Astrocyte (in vitro differentiated cells and primary cell): ENCODE measurements around the gene COA7. TPM values are rescaled to one million over a fixed set of nuclear protein-coding genes. Genes with fewer than 3 reads are reported as not detected.

Source experiments
- DNase-seq: peaks from one replicate; pipeline ENCODE4 v3.0.0-alpha.2; 2010; ENCODE audit warnings: low read depth
- FAIRE-seq: peaks from 2 replicates; lab custom pipeline; 2011; peaks lifted over from hg19 to GRCh38; lab: Jason Lieb, UNC
- H2AFZ ChIP-seq: 2 replicates; pipeline ENCODE4 v1.6.0; 2012; ENCODE audit warnings: low read depth, low read length, inconsistent platforms
- H3K27ac ChIP-seq: 2 replicates; pipeline ENCODE4 v1.5.1; 2011; ENCODE audit warnings: low read depth, low read length, inconsistent platforms
- H3K27me3 ChIP-seq: 2 replicates; pipeline ENCODE4 v1.6.0; 2011; ENCODE audit warnings: low read length, inconsistent platforms; ENCODE audit not compliant: insufficient read depth
- H3K36me3 ChIP-seq: 2 replicates; pipeline ENCODE4 v1.5.1; 2011; ENCODE audit warnings: low read length, inconsistent platforms; ENCODE audit not compliant: insufficient read depth
- H3K4me1 ChIP-seq: 2 replicates; pipeline ENCODE4 v1.5.1; 2011; ENCODE audit warnings: low read length, inconsistent platforms; ENCODE audit not compliant: insufficient read depth
- H3K4me2 ChIP-seq: 2 replicates; pipeline ENCODE4 v1.6.0; 2012; ENCODE audit warnings: low read length, inconsistent platforms
- H3K4me3 ChIP-seq: 2 replicates; pipeline ENCODE4 v1.5.1; 2011; ENCODE audit warnings: low read depth, mild to moderate bottlenecking, low read length, inconsistent platforms; ENCODE audit not compliant: insufficient read depth
- H3K79me2 ChIP-seq: 2 replicates; pipeline ENCODE4 v1.6.0; 2012; ENCODE audit warnings: mild to moderate bottlenecking, low read length, inconsistent platforms; ENCODE audit not compliant: insufficient read depth
- H3K9ac ChIP-seq: 2 replicates; pipeline ENCODE4 v1.6.0; 2012; ENCODE audit warnings: mild to moderate bottlenecking, low read length, inconsistent platforms
- H3K9me3 ChIP-seq: 2 replicates; pipeline ENCODE4 v1.5.1; 2012; ENCODE audit warnings: low read depth, mild to moderate bottlenecking, low read length, inconsistent platforms; ENCODE audit not compliant: insufficient read depth
- H4K20me1 ChIP-seq: 2 replicates; pipeline ENCODE4 v1.6.0; 2012; ENCODE audit warnings: low read length, inconsistent platforms; ENCODE audit not compliant: insufficient read depth
- H3K27ac Mint-ChIP-seq: one replicate; pipeline ENCODE4 v1.8.0; 2021; ENCODE audit warnings: mild to moderate bottlenecking, mixed read lengths; ENCODE audit not compliant: unreplicated experiment
- H3K27me3 Mint-ChIP-seq: one replicate; pipeline ENCODE4 v1.8.0; 2021; ENCODE audit warnings: low read depth, mixed read lengths; ENCODE audit not compliant: unreplicated experiment
- H3K36me3 Mint-ChIP-seq: one replicate; pipeline ENCODE4 v1.8.0; 2021; ENCODE audit warnings: low read depth, mixed read lengths; ENCODE audit not compliant: unreplicated experiment
- H3K4me1 Mint-ChIP-seq: one replicate; pipeline ENCODE4 v1.8.0; 2021; ENCODE audit warnings: low read depth, mixed read lengths; ENCODE audit not compliant: unreplicated experiment
- H3K4me3 Mint-ChIP-seq: one replicate; pipeline ENCODE4 v1.8.0; 2021; ENCODE audit warnings: mild to moderate bottlenecking, moderate library complexity, mixed read lengths; ENCODE audit not compliant: unreplicated experiment
- H3K9me3 Mint-ChIP-seq: one replicate; pipeline ENCODE4 v1.8.0; 2021; ENCODE audit warnings: mild to moderate bottlenecking, mixed read lengths; ENCODE audit not compliant: unreplicated experiment
- EZH2 ChIP-seq: IDR thresholded peaks from 2 replicates; pipeline ENCODE4 v1.6.1; 2012; ENCODE audit warnings: mild to moderate bottlenecking, low read length, inconsistent platforms; ENCODE audit not compliant: insufficient read depth
- total RNA-seq: library from RNA; stranded (reverse); gene quantifications from 2 replicates; pipeline ENCODE4 v1.2.1, GENCODE V29; 2021
- TF ChIP-seq, protein P1 (sequence below): IDR thresholded peaks from 2 replicates; pipeline ENCODE4 v1.5.1; 2011; ENCODE audit warnings: low read depth, mild to moderate bottlenecking, inconsistent platforms, low read length, moderate library complexity; ENCODE audit not compliant: insufficient read depth

Gene COA7
- total RNA-seq, 1 donor from 2014 or later, result 18.4 TPM

GRCh38 chr1:52640697-52641096, 57.5 kb downstream of the COA7 start:
- no peak overlapping the region for H3K9ac ChIP-seq
- H3K4me1 ChIP-seq, result no peaks in the 10 kb centered on the region

DNA sequence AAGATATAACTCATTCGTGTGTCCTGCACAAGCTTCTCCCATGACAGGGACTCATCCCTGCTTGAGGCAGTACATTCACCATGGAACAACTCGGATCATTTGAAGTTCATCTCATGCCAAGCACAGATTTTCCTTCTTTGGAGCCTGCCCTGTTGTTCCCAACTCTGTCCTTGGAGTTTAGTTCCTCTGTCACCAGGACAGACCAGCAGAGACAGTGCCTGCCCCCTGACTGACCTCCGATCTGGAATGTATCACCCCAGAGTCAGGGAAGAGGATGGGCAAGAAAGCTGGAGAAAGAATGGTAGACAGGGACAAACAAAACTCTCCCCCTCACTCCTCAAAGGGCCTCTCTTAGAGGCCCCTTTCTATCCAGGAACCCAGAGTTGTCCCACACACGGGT, 60.2 kb downstream of the COA7 start:
- no peaks in the 10 kb centered on the region for H4K20me1 ChIP-seq
- Mint-ChIP-seq H3K9me3 (peaks cover 9% of the 10 kb centered on the region), H3K27me3 (peaks cover 32% of the 10 kb centered on the region), H3K36me3 (no peaks in the 10 kb centered on the region), H3K27ac (no peak overlapping the region), H3K4me3 (no peak overlapping the region), H3K4me1 (peaks cover 11% of the 10 kb centered on the region)
- H3K4me3 ChIP-seq, result no peak overlapping the region
- no peaks in the 10 kb centered on the region for H3K4me1 ChIP-seq
- H3K36me3 ChIP-seq, result no peaks in the 10 kb centered on the region
- no peak for FAIRE-seq
- H3K79me2 ChIP-seq, result no peaks in the 10 kb centered on the region
- no peak overlapping the region for H2AFZ ChIP-seq
- DNase-seq, result no peak
- H3K9ac ChIP-seq, result no peak overlapping the region
- no peak overlapping the region for H3K27ac ChIP-seq
- no peak overlapping the region for H3K4me2 ChIP-seq
- peaks cover 18% of the 10 kb centered on the region for H3K27me3 ChIP-seq
- H3K9me3 ChIP-seq, result no peaks in the 10 kb centered on the region
- no peak for TF ChIP-seq EZH2
- TF ChIP-seq, protein P1, sequence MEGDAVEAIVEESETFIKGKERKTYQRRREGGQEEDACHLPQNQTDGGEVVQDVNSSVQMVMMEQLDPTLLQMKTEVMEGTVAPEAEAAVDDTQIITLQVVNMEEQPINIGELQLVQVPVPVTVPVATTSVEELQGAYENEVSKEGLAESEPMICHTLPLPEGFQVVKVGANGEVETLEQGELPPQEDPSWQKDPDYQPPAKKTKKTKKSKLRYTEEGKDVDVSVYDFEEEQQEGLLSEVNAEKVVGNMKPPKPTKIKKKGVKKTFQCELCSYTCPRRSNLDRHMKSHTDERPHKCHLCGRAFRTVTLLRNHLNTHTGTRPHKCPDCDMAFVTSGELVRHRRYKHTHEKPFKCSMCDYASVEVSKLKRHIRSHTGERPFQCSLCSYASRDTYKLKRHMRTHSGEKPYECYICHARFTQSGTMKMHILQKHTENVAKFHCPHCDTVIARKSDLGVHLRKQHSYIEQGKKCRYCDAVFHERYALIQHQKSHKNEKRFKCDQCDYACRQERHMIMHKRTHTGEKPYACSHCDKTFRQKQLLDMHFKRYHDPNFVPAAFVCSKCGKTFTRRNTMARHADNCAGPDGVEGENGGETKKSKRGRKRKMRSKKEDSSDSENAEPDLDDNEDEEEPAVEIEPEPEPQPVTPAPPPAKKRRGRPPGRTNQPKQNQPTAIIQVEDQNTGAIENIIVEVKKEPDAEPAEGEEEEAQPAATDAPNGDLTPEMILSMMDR, result no peak

More at GRCh38 chr1:52640697-52641096, 57.5 kb downstream of the COA7 start:
- peaks cover 5% of the 10 kb centered on the region for H3K27me3 ChIP-seq
- H4K20me1 ChIP-seq, result no peaks in the 10 kb centered on the region
- H3K36me3 ChIP-seq, result no peaks in the 10 kb centered on the region
- TF ChIP-seq, protein P1, result no peak
- TF ChIP-seq EZH2, result no peak
- no peak overlapping the region for H3K27ac ChIP-seq
- H3K79me2 ChIP-seq, result no peaks in the 10 kb centered on the region
- H3K4me2 ChIP-seq, result no peak overlapping the region
- H3K9me3 ChIP-seq, result no peaks in the 10 kb centered on the region
- Mint-ChIP-seq H3K4me1 (peaks cover 11% of the 10 kb centered on the region), H3K27ac (no peak overlapping the region), H3K27me3 (peaks cover 19% of the 10 kb centered on the region), H3K9me3 (peaks cover 3% of the 10 kb centered on the region), H3K4me3 (no peak overlapping the region), H3K36me3 (no peaks in the 10 kb centered on the region)
- no peak for FAIRE-seq
- no peak for DNase-seq
- no peak overlapping the region for H2AFZ ChIP-seq
- H3K4me3 ChIP-seq, result no peak overlapping the region
